H4 (cell line): ENCODE data around the gene NTN1. TPM values are rescaled to one million over a fixed set of nuclear protein-coding genes. Genes with fewer than 3 reads are reported as not detected.

Experiments
- DNase-seq: peaks from one replicate; pipeline ENCODE4 v3.0.0-alpha.2; 2015; ENCODE audit warnings: low spot score
- total RNA-seq: library from RNA; depleted of rRNA; stranded (reverse); fragments of >200 nt; shearing (Covaris generic); gene quantifications from 2 replicates; pipeline ENCODE4 v1.2.3, GENCODE V29; 2014

Gene NTN1
- total RNA-seq, 1 experiment from 2014 or later = 2.0 TPM

- no peak for DNase-seq
These were observed 137.5 kb downstream of the NTN1 start for GRCh38 chr17:9158544-9159452.

- DNase-seq = no peak
These were observed 141.1 kb downstream of the NTN1 start for GRCh38 chr17:9162275-9162985.

DNA sequence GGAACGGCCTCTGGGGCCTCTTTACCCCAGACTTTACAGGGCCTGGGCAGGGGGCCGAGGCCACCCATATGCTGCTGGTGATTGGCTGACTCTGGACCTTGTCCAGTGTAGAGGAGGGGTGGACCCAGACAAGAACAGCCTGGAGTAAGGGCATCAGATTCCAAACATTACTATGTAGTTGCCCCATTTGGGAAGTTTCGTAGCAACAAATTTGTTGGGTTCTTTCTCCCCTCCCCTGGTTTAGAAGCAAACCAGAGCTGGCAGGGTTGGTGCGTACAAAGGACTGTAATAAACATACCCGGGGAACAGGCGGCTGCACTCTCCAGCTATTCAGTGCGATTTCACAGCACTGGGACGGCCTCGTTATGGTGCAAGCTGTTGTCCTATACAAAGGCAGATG, 145.5 kb downstream of the NTN1 start:
- no peak for DNase-seq

- DNase-seq = no peak
These were observed 146.1 kb downstream of the NTN1 start for GRCh38 chr17:9167379-9167778.

DNA sequence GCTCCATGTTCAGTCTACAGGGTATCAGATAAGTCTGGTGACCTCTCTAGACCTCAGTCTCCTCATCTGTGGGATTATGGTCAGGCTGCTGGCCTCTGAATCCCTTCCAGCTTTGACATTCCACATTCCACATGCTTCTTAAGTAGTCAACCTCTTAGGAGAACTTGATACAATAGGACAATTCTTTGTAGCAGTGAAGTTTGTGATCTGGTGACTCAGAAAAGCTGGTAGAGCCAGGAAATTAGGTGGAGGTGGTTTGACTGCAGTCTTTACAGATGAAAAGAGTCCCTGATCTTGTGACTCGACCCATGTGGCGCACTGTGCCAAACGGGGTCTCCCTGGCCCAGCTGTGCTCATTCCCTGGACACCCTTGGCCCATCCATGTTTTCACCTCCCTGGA, 147.8 kb downstream of the NTN1 start:
- DNase-seq = no peak

- DNase-seq = no peak
These were observed 149.0 kb downstream of the NTN1 start for GRCh38 chr17:9170336-9170735.

GRCh38 chr17:9170853-9171252, 149.5 kb downstream of the NTN1 start:
- DNase-seq = no peak

- DNase-seq = no peak
These were observed 152.2 kb downstream of the NTN1 start for GRCh38 chr17:9173386-9173983.

GRCh38 chr17:9174312-9174711, 153.0 kb downstream of the NTN1 start:
- DNase-seq = no peak

- DNase-seq = no peak
These were observed 153.7 kb downstream of the NTN1 start for GRCh38 chr17:9174779-9175574.

- no peak for DNase-seq
These were observed 154.6 kb downstream of the NTN1 start for GRCh38 chr17:9175700-9176467.

- DNase-seq = no peak
These were observed 155.9 kb downstream of the NTN1 start for GRCh38 chr17:9177212-9177611.

- DNase-seq = no peak
These were observed 157.0 kb downstream of the NTN1 start for GRCh38 chr17:9178319-9178718.

- DNase-seq = no peak
These were observed 158.3 kb downstream of the NTN1 start for GRCh38 chr17:9179602-9180001.

GRCh38 chr17:9181640-9182039, 160.3 kb downstream of the NTN1 start:
- no peak for DNase-seq

DNA sequence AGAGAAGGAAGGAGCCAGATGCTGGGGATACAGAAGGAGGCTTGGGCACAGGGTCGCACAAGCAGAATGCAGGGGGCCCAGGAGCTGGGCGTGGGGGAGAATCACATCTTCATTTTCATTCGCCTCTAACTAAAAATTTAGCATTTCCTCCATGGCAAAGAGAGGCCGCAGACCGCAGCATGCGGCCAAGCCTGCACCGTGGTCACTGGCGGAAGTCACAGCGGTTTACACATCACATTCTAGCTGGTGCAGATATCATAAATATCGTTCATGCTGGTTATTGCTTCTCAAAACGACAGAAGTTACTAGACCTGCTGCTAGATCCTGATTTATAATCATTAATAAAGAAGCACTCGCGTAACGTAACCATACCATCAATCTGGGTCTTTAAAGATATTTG, 162.0 kb downstream of the NTN1 start:
- no peak for DNase-seq

DNA sequence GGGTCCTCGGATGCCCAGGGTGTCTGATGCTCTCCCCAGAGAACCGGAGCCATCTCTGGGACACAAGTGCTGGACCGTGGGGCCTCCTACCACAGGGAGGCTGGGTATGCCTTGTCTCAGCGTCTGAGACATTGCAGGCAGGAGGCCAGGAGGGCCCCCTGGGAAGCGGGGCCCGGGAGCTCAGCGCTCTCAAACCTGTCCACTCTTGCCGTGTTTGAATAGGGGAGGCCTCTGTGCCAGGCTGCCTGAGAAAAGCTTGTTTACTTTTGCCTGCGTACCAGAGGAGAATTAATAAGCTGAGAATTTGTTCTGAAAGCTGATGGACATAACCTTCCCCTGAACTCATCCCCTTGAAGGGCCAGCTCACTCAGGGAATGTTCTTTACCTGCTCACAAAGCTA, 163.8 kb downstream of the NTN1 start:
- DNase-seq = no peak

DNA sequence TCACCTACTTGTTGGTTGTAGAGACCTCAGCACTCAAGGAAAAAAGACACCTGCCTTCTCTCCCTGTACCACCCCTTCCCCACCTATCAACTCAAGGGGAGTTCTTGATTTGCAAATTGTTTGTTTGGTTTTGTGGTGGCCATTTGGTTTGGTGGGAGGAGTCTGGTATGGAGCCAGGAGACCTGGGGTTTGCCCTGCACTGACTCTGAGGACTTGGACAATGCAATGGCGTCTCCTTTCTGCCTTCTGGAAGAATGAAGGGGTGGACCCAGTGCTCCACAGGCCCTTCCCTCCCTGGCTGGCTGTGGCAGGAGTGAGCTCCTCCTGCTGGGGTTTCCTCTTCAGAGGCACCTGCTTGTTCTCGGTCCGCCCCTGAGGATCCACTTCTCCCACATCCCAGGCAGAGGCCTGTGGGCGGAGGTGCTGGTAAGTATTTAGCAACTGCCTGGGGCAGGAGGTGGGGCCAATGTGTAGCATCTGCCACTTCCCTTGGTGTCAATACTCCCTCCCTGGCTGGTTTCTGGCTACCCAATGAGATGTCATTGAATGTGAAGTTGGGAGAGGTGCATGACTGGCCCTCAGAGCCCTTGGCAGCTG, 164.5 kb downstream of the NTN1 start:
- DNase-seq = no peak

GRCh38 chr17:9187828-9188227, 166.5 kb downstream of the NTN1 start:
- DNase-seq = no peak

DNA sequence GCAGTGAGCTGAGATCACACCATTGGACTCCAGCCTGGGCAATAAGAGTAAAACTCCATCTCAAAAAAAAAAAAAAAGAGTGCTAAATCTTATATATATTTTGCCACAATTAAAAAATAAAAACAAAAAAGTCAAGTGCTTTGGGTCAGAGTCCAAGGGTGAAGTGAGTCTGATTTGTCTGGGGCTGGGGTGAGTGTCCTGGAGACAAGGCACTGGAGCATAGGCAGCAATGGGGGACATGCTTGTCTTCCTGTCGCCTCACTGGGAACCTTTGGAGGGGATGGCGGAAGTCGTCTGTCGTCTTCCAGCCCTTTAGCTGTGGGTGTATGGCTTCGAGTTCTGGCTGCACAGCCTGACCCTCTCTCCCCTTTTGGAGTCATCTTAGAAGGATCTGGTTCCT, 167.1 kb downstream of the NTN1 start:
- DNase-seq = no peak

GRCh38 chr17:9189870-9190269, 168.6 kb downstream of the NTN1 start:
- no peak for DNase-seq
